ENCODE measurements around the gene PRKCE. TPM values are rescaled to one million over a fixed set of nuclear protein-coding genes. Genes with fewer than 3 reads are reported as not detected.
A peak's percentile ranks its signal among the peaks of the same experiment; 100 is the strongest.

Gene PRKCE
- total and polyA plus RNA-seq, 2 of the 8 experiments (the other 6 are each of a cell fraction or from before 2014, with no cell fraction given), result 0.54 to 2.1 TPM

GRCh38 chr2:45771261-45771660 is 119.8 kb downstream of the PRKCE start:
- no peak overlapping the region for H3K56ac ChIP-seq (replicated peaks; ENCODE audit: insufficient read length, low read depth, low read length)
- POLR2A ChIA-PET (ENCODE audit: partially characterized antibody), result no interaction called here
- no peak overlapping the region for H3K14ac ChIP-seq (ENCODE audit: insufficient read length)
- no peak overlapping the region for H4K91ac ChIP-seq (replicated peaks; ENCODE audit: insufficient read length, low read length)
- H3K79me1 ChIP-seq (ENCODE audit: low read depth, low read length), result no peaks in the 10 kb centered on the region
- H4K8ac ChIP-seq (ENCODE audit: extremely low read depth, insufficient read depth, low read length), result no peak overlapping the region; the same call in 1 of the 2 replicates
- no peak overlapping the region for H2BK5ac ChIP-seq (ENCODE audit: low read depth, low read length)
- FAIRE-seq, result no peak
- no peak overlapping the region for H3K18ac ChIP-seq (ENCODE audit: extremely low read depth, low read length)
- H2BK120ac ChIP-seq (replicated peaks; ENCODE audit: low read depth, low read length), result no peak overlapping the region
- H3K23ac ChIP-seq (ENCODE audit: insufficient read length), result no peak overlapping the region
- no peak for TF ChIP-seq YY1 (IDR thresholded peaks at IDR 0.05; ENCODE audit: low read depth, low read length)
- no peak for TF ChIP-seq EZH2 (IDR thresholded peaks at IDR 0.05; ENCODE audit: low read depth, low read length, severe bottlenecking)
- 0 out of 4 replicates have a peak, but pooled peaks have one; percentile 13 to 14 for TF ChIP-seq RAD21 (IDR thresholded peaks at IDR 0.05 in 1 of 2, conservative IDR thresholded peaks at IDR 0.05 in 1 of 2; ENCODE audit: low read depth in 2 of 2, low read length in 2 of 2)
- TF ChIP-seq RXRA (IDR thresholded peaks at IDR 0.05; ENCODE audit: insufficient read depth, low read depth, low read length), result 0 out of 2 replicates have a peak, but pooled peaks have one; percentile 21
- TF ChIP-seq, protein P1, sequence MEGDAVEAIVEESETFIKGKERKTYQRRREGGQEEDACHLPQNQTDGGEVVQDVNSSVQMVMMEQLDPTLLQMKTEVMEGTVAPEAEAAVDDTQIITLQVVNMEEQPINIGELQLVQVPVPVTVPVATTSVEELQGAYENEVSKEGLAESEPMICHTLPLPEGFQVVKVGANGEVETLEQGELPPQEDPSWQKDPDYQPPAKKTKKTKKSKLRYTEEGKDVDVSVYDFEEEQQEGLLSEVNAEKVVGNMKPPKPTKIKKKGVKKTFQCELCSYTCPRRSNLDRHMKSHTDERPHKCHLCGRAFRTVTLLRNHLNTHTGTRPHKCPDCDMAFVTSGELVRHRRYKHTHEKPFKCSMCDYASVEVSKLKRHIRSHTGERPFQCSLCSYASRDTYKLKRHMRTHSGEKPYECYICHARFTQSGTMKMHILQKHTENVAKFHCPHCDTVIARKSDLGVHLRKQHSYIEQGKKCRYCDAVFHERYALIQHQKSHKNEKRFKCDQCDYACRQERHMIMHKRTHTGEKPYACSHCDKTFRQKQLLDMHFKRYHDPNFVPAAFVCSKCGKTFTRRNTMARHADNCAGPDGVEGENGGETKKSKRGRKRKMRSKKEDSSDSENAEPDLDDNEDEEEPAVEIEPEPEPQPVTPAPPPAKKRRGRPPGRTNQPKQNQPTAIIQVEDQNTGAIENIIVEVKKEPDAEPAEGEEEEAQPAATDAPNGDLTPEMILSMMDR (IDR thresholded peaks at IDR 0.05; ENCODE audit: control extremely low read depth in 1 of 3, insufficient read depth in 1 of 3, low read depth in 1 of 3, low read length in 3 of 3), result peak in 1 of 3 experiments; percentile 8; a peak in 1 of 4 replicates
- no peaks in the 10 kb centered on the region; a peak in 1 of 7 replicates for H3K27me3 ChIP-seq (replicated peaks in 1 of 4; ENCODE audit: control insufficient read depth in 3 of 4, extremely low read depth in 1 of 4, insufficient read depth in 3 of 4, low read length in 3 of 4)
- no peak overlapping the region for H2BK15ac ChIP-seq (ENCODE audit: low read length)
- no peak overlapping the region for H3K4ac ChIP-seq (replicated peaks; ENCODE audit: insufficient read length, low read depth, low read length)
- WGBS, 2 experiments (ENCODE audit: extremely low coverage in 1 of 2, insufficient coverage in 1 of 2, insufficient read length in 1 of 2, insufficient replicate concordance in 2 of 2, low coverage in 1 of 2, low lambda C conversion rate in 2 of 2, missing lambda C conversion rate in 1 of 2), result 78% methylated on average over 10 of the region's 10 CpGs; no CpG with 5 or more reads in 1 of the 2 experiments
- no peaks in the 10 kb centered on the region for H3K23me2 ChIP-seq (ENCODE audit: low read depth, low read length)
- no peak overlapping the region for H2BK12ac ChIP-seq (ENCODE audit: low read depth, low read length)
- no peak overlapping the region for H3K9ac ChIP-seq (replicated peaks in 1 of 4; ENCODE audit: extremely low read depth in 1 of 4, low read depth in 3 of 4, low read length in 3 of 4)
- no peaks in the 10 kb centered on the region for H4K20me1 ChIP-seq (replicated peaks in 1 of 2; ENCODE audit: control insufficient read depth in 1 of 2, insufficient read depth in 2 of 2, low read length in 2 of 2)
- H4K5ac ChIP-seq (ENCODE audit: insufficient read length, low read depth, low read length), result no peak overlapping the region
- H3K27ac ChIP-seq (ENCODE audit: low read depth, low read length), result no peak overlapping the region
- DNase-seq (ENCODE audit: low read depth in 1 of 2, low spot score in 2 of 2), result no peak
- peaks cover 0 to 3% (median 0%) of the 10 kb centered on the region in 4 experiments; a peak in 1 of 7 replicates for H3K4me1 ChIP-seq (replicated peaks in 1 of 4; ENCODE audit: control insufficient read depth in 3 of 4, insufficient read depth in 4 of 4, low read length in 3 of 4)
- no peak overlapping the region for H2AK5ac ChIP-seq (ENCODE audit: low read depth, low read length)
- H2BK20ac ChIP-seq (ENCODE audit: low read length), result no peak overlapping the region
- H3K9me3 ChIP-seq (ENCODE audit: insufficient read depth in 2 of 2, low read depth in 1 of 2, low read length in 1 of 2), result no peaks in the 10 kb centered on the region
- no peaks in the 10 kb centered on the region for H3K36me3 ChIP-seq (ENCODE audit: control insufficient read depth in 2 of 4, insufficient read depth in 4 of 4, low read length in 3 of 4)
- CTCF ChIA-PET (ENCODE audit: partially characterized antibody), result interaction anchor here (0.8 to 1.3 kb wide), 5 partner anchors 7 to 166 kb away, joined by 3 read pairs; no protein-coding TSS in a partner anchor
- no peak overlapping the region for H2AFZ ChIP-seq (ENCODE audit: low read length)
- H3K79me2 ChIP-seq (ENCODE audit: control insufficient read depth in 1 of 2, insufficient read depth in 2 of 2, low read length in 2 of 2), result no peaks in the 10 kb centered on the region
- H3K4me2 ChIP-seq (ENCODE audit: insufficient read depth in 1 of 2, low read depth in 2 of 2, low read length in 2 of 2), result no peak overlapping the region
- H3K4me3 ChIP-seq (ENCODE audit: extremely low read depth in 1 of 4, insufficient read depth in 2 of 4, low read depth in 3 of 4, low read length in 4 of 4), result no peak overlapping the region
